ENCODE measurements around the gene ADSS1.

The ADSS1 gene

GRCh38 chr14:104758981-104759969 lies 35.2 kb downstream of the ADSS1 start:
- Histone ChIP-seq H3K4me1 (ENCODE audit: control insufficient read depth, low read length) (peaks cover 7% of the 10 kb centered on the region), H3K79me2 (ENCODE audit: control insufficient read depth, low read length) (peaks cover 43% of the 10 kb centered on the region), H3K27ac (ENCODE audit: low read depth, low read length) (no peak overlapping the region), H3K9me3 (ENCODE audit: control insufficient read depth, insufficient read depth, low read length) (no peaks in the 10 kb centered on the region), H4K20me1 (ENCODE audit: control insufficient read depth, insufficient read depth, low read depth, low read length) (peaks cover 9% of the 10 kb centered on the region; the same call in 1 of the 2 replicates), H3F3A (ENCODE audit: control insufficient read depth, insufficient read depth) (0 out of 2 replicates have a peak, but pooled peaks cover 5% of the 10 kb centered on the region), H3K4me2 (ENCODE audit: low read length) (no peak overlapping the region), H3K27me3 (ENCODE audit: control insufficient read depth, low read length) (no peaks in the 10 kb centered on the region), H3K4me3 (ENCODE audit: low read length) (no peak overlapping the region), H3K36me3 (ENCODE audit: control insufficient read depth, low read length) (peaks cover 65% of the 10 kb centered on the region), H3K9me2 (replicated peaks; ENCODE audit: control insufficient read depth, low read length) (no peaks in the 10 kb centered on the region)
- TF ChIP-seq EZH2phosphoT487 (IDR thresholded peaks at IDR 0.05; ENCODE audit: borderline replicate concordance, low read length) (no peak), CTCF (IDR thresholded peaks at IDR 0.05; ENCODE audit: low read depth, low read length, poor library complexity, severe bottlenecking) (no peak)

- Histone ChIP-seq H4K20me1 (ENCODE audit: control insufficient read depth, insufficient read depth, low read depth, low read length) (no peaks in the 10 kb centered on the region), H3K79me2 (ENCODE audit: control insufficient read depth, low read length) (no peaks in the 10 kb centered on the region), H3K9me2 (replicated peaks; ENCODE audit: control insufficient read depth, low read length) (no peaks in the 10 kb centered on the region), H3K4me2 (ENCODE audit: low read length) (no peak overlapping the region), H3K4me3 (ENCODE audit: low read length) (no peak overlapping the region), H3F3A (ENCODE audit: control insufficient read depth, insufficient read depth) (peaks cover 22% of the 10 kb centered on the region), H3K36me3 (ENCODE audit: control insufficient read depth, low read length) (peaks cover 18% of the 10 kb centered on the region), H3K27me3 (ENCODE audit: control insufficient read depth, low read length) (no peaks in the 10 kb centered on the region), H3K9me3 (ENCODE audit: control insufficient read depth, insufficient read depth, low read length) (peaks cover 4% of the 10 kb centered on the region; the same call in 1 of the 2 replicates), H3K27ac (ENCODE audit: low read depth, low read length) (no peak overlapping the region), H3K4me1 (ENCODE audit: control insufficient read depth, low read length) (peaks cover 9% of the 10 kb centered on the region)
- TF ChIP-seq EZH2phosphoT487 (IDR thresholded peaks at IDR 0.05; ENCODE audit: borderline replicate concordance, low read length) (no peak), CTCF (IDR thresholded peaks at IDR 0.05; ENCODE audit: low read depth, low read length, poor library complexity, severe bottlenecking) (no peak)
These were observed 41.5 kb downstream of the ADSS1 start for GRCh38 chr14:104765517-104765916.

- Histone ChIP-seq H3K4me2 (ENCODE audit: low read length) (no peak overlapping the region), H3K27ac (ENCODE audit: low read depth, low read length) (no peak overlapping the region), H3K4me1 (ENCODE audit: control insufficient read depth, low read length) (peaks cover 9% of the 10 kb centered on the region)
These were observed 42.3 kb downstream of the ADSS1 start for GRCh38 chr14:104766256-104766862.

More at GRCh38 chr14:104766256-104766862, 42.3 kb downstream of the ADSS1 start:
- Histone ChIP-seq H3K79me2 (ENCODE audit: control insufficient read depth, low read length) (no peaks in the 10 kb centered on the region), H3K36me3 (ENCODE audit: control insufficient read depth, low read length) (peaks cover 19% of the 10 kb centered on the region), H3K4me3 (ENCODE audit: low read length) (no peak overlapping the region), H4K20me1 (ENCODE audit: control insufficient read depth, insufficient read depth, low read depth, low read length) (no peaks in the 10 kb centered on the region), H3K9me3 (ENCODE audit: control insufficient read depth, insufficient read depth, low read length) (peaks cover 10% of the 10 kb centered on the region), H3F3A (ENCODE audit: control insufficient read depth, insufficient read depth) (peaks cover 21% of the 10 kb centered on the region), H3K9me2 (replicated peaks; ENCODE audit: control insufficient read depth, low read length) (no peaks in the 10 kb centered on the region), H3K27me3 (ENCODE audit: control insufficient read depth, low read length) (no peaks in the 10 kb centered on the region)
- TF ChIP-seq EZH2phosphoT487 (IDR thresholded peaks at IDR 0.05; ENCODE audit: borderline replicate concordance, low read length) (no peak), CTCF (IDR thresholded peaks at IDR 0.05; ENCODE audit: low read depth, low read length, poor library complexity, severe bottlenecking) (no peak)
